HG03108 (cell line): ENCODE measurements around the gene TENM4.
"Not testable (repeated sequence)": the region's sequence is repeated elsewhere in the genome, so short reads cannot be mapped to it uniquely, and the experiment has no call there.

Source experiments
- ATAC-seq: cut with Tn5 transposase; IDR thresholded peaks from one replicate; pipeline ENCODE4 v1.9.1; 2021; ENCODE audit warnings: moderate library complexity; ENCODE audit not compliant: unreplicated experiment

The TENM4 gene

DNA sequence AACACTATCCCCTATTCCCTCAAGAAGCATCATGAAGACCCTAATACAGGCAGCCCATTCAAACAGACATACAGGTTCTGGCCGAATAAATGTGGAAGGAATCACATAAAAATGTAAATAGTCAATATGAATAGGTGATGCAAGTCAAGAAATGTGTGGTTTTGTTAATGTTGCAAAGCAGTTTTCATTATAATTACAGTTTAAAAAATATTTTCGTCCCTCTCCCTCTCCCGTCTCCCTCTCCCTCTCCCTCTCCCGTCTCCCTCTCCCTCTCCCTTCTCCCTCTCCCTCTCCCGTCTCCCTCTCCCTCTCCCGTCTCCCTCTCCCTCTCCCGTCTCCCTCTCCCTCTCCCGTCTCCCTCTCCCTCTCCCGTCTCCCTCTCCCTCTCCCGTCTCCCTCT is 250.3 kb downstream of the TENM4 start:
- not testable (repeated sequence) for ATAC-seq

- no peak for ATAC-seq
Measured at GRCh38 chr11:79189601-79190000, 251.2 kb downstream of the TENM4 start.

DNA sequence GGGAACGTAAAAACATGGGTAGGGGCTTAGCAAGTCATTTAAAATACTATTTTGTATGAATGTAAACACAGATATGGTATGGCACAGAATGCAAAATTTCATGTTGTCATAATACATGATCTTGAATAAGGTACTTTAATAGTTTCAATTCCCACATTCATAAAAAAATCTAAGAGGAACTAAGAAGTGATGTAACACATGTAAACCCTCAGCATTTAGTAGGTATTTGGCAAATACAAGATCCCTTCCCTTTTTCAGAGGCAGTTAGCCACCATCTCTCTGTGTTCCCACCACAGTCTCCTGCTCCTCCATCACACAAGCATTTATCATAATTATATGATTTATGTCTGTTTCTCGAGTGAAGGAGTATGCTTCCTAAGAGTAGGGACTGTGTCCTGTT is 251.8 kb downstream of the TENM4 start:
- ATAC-seq = no peak

GRCh38 chr11:79186669-79187068 is 254.2 kb downstream of the TENM4 start:
- ATAC-seq = no peak

DNA sequence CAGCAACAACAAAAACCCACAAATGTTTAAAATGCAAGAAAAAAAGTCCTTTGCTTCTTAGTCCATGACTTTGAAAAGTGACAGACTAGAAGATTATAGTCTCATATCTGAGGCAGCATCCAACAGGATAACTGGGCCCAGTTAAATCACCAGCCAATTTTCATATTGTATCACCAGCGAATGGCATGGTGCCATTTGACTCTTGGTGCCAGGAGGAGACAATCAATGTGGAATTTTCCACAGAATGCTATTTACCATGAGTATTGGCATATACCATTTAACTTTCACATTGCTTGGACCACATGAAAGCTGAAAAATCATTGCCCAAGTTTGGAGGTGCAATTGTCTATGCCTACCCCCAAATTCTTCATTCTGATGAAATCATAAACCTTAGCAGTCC is 255.5 kb downstream of the TENM4 start:
- no peak for ATAC-seq

GRCh38 chr11:79184285-79184684 is 256.5 kb downstream of the TENM4 start:
- ATAC-seq = no peak

DNA sequence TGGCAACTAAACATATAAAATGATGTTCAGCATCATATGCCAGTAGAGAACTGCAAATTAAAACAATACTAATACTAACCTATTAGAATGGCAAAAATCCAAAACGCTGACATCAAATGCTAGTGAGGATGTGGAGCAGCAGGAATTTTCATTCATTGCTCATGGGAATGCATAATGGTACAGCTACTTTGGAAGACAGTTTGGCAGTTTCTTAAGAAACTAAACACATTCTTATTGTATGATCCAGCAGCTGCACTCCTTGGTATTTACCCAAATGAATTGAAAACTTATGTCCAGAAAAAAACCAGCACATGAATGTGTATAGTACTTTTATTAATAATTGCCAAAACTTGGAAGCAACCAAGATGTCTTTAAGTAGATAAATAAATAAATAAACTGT is 258.0 kb downstream of the TENM4 start:
- ATAC-seq = no peak

GRCh38 chr11:79179087-79179486 is 261.7 kb downstream of the TENM4 start:
- ATAC-seq = no peak

DNA sequence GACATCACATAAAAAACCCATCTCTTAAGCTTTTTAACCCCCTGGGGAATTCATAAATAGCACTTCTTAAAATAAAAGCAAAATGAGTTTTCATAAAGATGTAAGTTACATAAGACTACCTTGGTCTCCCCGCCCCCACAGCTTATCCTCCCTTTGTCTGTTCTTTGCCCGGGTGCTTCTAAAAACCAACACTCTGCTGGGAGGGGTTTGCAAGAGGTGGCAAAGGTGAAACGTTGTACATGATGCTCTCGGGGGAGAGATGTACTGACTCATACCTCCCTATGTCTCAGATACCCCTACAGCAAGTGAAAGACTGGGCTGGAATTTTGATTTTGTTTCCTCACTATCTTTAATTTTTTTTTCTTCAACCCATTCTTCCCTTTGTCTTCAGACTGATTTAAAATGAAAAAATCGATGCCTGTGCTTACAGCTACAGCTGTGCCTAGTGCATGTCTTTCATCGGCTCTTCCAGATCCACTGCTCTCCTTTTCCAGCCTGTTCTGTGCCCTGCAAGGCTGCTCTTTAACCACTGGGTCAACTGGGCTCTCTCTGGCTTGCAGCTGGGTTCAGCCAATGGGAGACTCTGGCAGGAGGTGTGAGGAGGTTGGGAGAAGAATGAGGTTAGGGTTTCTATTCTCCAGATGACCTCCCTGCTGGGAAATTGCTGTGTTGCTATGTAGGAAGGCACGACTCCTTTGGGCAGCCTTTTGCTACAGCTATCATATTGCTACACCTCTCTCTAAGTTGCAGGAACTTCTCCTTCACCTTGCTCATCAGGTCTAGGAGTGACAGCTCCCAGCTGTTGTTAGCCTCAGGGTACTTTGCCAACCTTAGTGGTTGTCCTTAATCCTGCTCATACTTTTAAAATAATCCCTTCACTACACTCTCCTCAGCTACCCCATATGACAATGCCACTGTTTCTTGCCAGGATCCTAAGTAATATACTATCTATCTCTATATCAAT is 266.5 kb downstream of the TENM4 start:
- ATAC-seq = no peak

GRCh38 chr11:79173615-79174014 is 267.2 kb downstream of the TENM4 start:
- no peak for ATAC-seq

GRCh38 chr11:79170321-79170720 is 270.5 kb downstream of the TENM4 start:
- ATAC-seq = no peak

DNA sequence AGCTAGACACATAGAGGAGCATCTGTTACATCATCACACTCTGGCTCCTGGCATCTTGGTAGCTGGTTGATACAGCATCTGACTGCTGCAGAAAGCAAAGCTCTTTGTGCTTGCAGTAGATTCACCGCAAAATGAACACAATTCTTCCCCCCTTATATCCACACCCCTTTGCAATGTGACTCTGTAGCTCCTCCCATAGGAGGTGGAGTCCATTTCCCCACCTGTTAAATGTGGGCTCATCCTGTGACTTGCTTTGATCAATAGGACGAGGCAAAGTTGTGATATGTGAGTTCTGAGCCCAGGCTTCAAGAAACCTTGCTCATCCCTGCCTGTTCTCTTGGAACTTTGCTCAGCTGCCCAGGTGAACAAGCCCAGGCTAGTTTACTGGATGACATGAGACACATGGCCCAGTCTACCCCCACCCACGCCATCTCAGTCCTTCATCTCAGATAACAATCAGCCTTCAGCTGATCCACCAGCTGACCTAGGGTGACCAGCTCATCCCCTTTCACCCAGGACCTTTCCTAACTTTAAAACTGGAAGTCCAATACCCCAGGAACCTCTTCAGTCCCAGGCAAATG is 272.2 kb downstream of the TENM4 start:
- ATAC-seq = no peak

- no peak for ATAC-seq
Measured at GRCh38 chr11:79167510-79168188, 273.2 kb downstream of the TENM4 start.

- no peak for ATAC-seq
Measured at GRCh38 chr11:79165908-79166307, 274.9 kb downstream of the TENM4 start.

- no peak for ATAC-seq
Measured at GRCh38 chr11:79160791-79161403, 279.9 kb downstream of the TENM4 start.

DNA sequence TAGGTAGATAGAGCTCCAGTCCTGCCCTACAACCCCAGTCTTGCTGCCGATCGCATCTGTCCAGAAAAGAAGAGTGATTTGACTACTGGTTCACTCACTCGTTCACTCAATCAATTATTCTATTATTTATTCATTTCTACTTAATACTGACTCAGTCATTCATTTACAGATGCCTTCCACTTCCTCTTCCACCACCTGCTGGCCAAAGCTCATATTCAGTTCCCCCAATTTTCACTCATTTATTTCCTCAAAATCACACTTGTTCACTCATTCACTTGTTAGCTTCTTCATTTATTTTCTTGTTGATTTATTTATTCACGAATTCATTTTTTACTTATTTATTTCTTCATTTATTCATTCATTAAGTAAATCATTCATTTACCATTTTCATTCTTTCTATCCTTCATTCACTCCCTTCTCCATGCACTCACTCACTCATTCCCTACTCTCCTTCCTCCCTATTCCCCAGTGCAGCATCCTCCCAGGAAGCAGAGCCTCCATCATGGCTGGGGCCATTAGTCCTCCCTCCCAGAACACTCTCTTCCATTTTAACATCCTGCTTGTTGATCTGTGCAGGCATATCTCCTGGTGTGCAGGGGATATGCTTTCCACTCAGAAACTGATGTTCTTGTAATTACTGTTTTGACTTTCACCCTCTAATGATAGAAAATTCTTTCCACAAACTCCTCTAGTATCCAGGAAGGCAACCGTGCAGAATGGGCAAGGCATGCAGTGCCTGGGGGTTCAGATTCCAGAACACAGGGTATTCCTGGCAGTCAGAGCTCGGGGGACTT is 281.0 kb downstream of the TENM4 start:
- ATAC-seq = no peak

DNA sequence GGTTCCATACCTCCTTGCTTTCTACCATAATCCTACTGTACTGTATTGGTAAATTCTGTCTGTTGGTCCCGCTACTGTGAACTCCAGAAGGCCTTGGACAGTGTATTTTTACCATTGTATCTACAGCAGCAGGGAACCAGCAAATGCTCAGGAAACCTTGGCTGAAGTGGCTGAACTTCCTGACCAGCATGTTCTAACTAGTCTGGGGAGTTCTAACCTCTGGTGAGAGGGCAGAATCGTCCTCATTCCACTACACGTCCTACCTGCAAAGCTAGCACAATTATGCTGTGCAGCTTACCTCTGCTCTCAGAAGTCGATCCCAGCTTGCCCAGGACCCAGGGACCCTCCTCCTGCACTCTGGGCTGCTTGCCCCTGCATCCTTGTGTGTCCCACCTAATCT is 283.1 kb downstream of the TENM4 start:
- ATAC-seq = no peak

DNA sequence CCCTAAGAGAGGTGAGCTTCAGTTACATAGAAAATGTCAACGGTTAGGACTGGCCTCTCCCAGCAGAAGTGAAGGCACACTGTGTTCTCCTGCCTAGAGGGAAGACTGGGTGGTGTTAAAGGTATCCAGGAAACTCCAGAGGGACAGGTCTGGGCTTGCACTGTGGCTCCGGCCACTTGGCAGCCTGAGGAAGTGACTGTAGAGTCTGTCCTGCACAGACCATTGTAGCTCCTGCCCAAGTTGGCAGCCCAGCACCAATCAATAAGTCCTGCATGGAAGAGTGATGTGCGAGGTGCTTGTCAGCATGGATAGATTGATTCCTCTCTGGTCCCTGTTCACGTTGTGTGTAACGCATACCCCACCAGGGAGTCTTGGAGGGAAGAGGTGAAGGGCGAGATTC is 284.8 kb downstream of the TENM4 start:
- no peak for ATAC-seq

DNA sequence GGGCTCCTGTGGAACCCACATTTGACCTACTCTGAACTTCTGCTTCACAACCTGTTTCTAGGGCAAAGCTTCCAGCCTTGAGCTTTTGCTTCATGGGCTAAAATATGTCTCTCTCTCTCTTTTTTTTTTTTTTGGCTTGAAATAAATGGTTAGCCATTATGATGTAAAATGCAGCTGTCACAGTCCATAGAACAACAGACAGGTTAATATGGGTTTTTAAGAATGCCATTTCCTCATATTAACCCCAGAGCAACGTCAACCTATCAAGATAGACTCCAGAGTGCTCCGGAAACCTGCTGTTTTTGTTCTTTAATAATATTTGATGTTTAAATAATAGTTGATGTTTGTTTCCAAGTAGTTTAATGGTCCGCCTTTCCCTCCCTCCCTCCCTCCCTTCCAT is 285.6 kb downstream of the TENM4 start:
- ATAC-seq = no peak

GRCh38 chr11:79152511-79152910 is 288.3 kb downstream of the TENM4 start:
- no peak for ATAC-seq

DNA sequence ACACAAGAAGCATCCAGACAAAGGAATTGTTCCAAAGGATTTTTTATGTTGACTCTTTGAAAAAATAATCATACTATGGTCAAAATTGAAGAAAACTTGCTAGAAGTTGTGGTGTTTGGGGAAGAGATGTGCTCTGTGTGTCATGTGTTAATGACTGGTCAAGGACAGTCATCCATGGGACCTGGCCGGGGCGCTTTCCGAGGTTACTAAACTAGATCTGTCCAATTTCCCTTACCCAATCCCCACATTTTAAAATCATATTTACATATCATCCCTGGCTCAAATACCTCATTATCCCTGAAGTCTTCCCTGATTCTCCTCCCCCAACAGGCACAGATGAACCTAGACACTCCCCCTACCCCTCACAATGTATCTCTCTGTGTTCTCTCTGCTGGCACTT is 289.4 kb downstream of the TENM4 start:
- ATAC-seq = no peak
